ENCODE results near the gene FBXO34. TPM values are rescaled to one million over a fixed set of nuclear protein-coding genes. Genes with fewer than 3 reads are reported as not detected.

FBXO34 gene
- total RNA-seq, 1 experiment from 2014 or later, result 13.9 TPM

DNA sequence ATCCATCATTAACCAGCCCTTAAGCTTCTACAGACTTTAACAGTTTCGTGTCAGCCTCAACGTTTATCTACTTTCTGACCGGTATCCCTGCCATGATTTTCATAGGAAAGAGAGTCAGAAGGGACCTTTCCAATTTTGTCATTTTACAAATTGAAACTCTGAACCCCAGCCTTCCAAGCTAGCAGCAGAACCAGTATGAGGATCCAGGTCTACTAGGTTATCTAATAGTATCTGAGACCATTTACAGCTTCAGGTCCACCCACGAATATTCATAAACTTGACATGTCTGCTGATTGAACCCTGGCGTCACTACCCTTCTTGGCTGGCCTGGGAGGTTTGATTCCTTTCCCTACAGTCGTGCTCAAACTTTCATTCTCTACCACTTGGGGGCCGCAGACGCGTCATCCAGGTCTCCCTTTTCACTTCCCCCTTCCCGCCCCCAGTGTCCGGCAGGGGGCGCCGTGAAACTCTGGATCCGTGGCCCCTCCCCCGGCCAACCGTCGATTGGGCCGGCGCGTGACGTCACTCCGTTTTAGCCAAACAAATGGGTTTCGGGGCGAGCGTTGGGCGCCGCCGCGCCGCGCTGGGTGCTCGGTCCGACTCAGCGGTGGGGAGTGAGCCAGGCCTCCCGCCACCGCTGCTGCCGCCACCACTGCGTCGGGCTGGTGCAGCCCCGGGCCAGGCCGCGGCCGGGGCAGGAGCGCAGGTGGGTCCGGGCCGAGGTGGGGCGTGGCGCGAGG lies at the start of gene FBXO34 (continued):
- TF ChIP-seq, protein P1, sequence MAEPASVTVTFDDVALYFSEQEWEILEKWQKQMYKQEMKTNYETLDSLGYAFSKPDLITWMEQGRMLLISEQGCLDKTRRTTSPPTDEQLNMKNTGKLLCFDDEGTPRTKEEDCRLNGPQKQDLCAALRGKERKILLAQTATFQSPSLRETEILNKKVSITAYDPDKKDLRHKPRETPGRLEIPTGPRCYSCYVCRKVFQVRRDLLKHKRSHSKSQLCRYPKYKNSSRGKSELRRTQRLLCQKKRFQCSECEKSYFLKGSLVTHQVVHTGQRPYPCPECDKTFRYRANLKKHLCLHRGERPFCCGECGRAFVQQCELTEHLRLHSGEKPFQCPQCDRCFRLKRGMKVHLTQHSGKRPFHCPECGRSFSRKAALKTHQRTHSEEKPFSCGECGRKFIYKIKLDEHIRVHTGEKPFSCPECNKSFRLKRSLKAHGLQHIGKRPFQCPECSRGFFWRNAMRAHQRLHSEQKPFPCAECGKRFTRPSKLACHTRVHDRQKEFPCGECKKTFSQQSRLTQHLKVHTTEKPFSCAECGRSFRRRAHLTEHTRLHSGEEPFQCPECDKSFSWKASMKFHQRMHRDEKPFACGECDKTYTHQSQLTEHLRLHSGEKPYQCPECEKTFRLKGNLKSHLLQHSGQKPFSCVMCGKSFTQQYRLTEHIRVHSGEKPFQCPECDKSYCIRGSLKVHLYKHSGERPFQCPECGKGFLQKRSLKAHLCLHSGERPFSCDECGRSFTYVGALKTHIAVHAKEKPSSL (CRISPR knock-in tag; conservative IDR thresholded peaks at IDR 0.05), result no peak
- peak; percentile 56; the same call in 1 of the 2 replicates for TF ChIP-seq ETV6 (CRISPR knock-in tag; IDR thresholded peaks at IDR 0.05)
- TF ChIP-seq GABPB1 (CRISPR knock-in tag; IDR thresholded peaks at IDR 0.05), result peak; percentile 65
- TF ChIP-seq FOXJ3 (CRISPR knock-in tag; IDR thresholded peaks at IDR 0.05; ENCODE audit: borderline replicate concordance), result no peak
- TF ChIP-seq ESRRA (CRISPR knock-in tag; IDR thresholded peaks at IDR 0.05; ENCODE audit: borderline replicate concordance), result no peak
- no peak for TF ChIP-seq SOX15 (CRISPR knock-in tag; IDR thresholded peaks at IDR 0.05)
- no peak for TF ChIP-seq TCF7 (CRISPR knock-in tag; IDR thresholded peaks at IDR 0.05; ENCODE audit: low read depth)
- TF ChIP-seq, protein P2, sequence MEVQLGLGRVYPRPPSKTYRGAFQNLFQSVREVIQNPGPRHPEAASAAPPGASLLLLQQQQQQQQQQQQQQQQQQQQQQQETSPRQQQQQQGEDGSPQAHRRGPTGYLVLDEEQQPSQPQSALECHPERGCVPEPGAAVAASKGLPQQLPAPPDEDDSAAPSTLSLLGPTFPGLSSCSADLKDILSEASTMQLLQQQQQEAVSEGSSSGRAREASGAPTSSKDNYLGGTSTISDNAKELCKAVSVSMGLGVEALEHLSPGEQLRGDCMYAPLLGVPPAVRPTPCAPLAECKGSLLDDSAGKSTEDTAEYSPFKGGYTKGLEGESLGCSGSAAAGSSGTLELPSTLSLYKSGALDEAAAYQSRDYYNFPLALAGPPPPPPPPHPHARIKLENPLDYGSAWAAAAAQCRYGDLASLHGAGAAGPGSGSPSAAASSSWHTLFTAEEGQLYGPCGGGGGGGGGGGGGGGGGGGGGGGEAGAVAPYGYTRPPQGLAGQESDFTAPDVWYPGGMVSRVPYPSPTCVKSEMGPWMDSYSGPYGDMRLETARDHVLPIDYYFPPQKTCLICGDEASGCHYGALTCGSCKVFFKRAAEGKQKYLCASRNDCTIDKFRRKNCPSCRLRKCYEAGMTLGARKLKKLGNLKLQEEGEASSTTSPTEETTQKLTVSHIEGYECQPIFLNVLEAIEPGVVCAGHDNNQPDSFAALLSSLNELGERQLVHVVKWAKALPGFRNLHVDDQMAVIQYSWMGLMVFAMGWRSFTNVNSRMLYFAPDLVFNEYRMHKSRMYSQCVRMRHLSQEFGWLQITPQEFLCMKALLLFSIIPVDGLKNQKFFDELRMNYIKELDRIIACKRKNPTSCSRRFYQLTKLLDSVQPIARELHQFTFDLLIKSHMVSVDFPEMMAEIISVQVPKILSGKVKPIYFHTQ (CRISPR knock-in tag; IDR thresholded peaks at IDR 0.05), result no peak
- TF ChIP-seq, protein P3, sequence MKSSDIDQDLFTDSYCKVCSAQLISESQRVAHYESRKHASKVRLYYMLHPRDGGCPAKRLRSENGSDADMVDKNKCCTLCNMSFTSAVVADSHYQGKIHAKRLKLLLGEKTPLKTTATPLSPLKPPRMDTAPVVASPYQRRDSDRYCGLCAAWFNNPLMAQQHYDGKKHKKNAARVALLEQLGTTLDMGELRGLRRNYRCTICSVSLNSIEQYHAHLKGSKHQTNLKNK (CRISPR knock-in tag; IDR thresholded peaks at IDR 0.05), result no peak
- TF ChIP-seq, protein P4, sequence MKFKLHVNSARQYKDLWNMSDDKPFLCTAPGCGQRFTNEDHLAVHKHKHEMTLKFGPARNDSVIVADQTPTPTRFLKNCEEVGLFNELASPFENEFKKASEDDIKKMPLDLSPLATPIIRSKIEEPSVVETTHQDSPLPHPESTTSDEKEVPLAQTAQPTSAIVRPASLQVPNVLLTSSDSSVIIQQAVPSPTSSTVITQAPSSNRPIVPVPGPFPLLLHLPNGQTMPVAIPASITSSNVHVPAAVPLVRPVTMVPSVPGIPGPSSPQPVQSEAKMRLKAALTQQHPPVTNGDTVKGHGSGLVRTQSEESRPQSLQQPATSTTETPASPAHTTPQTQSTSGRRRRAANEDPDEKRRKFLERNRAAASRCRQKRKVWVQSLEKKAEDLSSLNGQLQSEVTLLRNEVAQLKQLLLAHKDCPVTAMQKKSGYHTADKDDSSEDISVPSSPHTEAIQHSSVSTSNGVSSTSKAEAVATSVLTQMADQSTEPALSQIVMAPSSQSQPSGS (CRISPR knock-in tag; IDR thresholded peaks at IDR 0.05; ENCODE audit: borderline replicate concordance, low read depth), result no peak
- TF ChIP-seq ZNF317 (CRISPR knock-in tag; IDR thresholded peaks at IDR 0.05; ENCODE audit: borderline replicate concordance, low read depth), result no peak
- no peak for TF ChIP-seq ZNF138 (CRISPR knock-in tag; conservative IDR thresholded peaks at IDR 0.05)
- TF ChIP-seq, protein P5, sequence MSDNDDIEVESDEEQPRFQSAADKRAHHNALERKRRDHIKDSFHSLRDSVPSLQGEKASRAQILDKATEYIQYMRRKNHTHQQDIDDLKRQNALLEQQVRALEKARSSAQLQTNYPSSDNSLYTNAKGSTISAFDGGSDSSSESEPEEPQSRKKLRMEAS (CRISPR knock-in tag; IDR thresholded peaks at IDR 0.05), result peak; percentile 38; the same call in 1 of the 2 replicates
- TF ChIP-seq, protein P6, sequence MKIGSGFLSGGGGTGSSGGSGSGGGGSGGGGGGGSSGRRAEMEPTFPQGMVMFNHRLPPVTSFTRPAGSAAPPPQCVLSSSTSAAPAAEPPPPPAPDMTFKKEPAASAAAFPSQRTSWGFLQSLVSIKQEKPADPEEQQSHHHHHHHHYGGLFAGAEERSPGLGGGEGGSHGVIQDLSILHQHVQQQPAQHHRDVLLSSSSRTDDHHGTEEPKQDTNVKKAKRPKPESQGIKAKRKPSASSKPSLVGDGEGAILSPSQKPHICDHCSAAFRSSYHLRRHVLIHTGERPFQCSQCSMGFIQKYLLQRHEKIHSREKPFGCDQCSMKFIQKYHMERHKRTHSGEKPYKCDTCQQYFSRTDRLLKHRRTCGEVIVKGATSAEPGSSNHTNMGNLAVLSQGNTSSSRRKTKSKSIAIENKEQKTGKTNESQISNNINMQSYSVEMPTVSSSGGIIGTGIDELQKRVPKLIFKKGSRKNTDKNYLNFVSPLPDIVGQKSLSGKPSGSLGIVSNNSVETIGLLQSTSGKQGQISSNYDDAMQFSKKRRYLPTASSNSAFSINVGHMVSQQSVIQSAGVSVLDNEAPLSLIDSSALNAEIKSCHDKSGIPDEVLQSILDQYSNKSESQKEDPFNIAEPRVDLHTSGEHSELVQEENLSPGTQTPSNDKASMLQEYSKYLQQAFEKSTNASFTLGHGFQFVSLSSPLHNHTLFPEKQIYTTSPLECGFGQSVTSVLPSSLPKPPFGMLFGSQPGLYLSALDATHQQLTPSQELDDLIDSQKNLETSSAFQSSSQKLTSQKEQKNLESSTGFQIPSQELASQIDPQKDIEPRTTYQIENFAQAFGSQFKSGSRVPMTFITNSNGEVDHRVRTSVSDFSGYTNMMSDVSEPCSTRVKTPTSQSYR (CRISPR knock-in tag; IDR thresholded peaks at IDR 0.05), result 0 out of 2 replicates have a peak, but pooled peaks have one; percentile 45
- TF ChIP-seq, protein P7, sequence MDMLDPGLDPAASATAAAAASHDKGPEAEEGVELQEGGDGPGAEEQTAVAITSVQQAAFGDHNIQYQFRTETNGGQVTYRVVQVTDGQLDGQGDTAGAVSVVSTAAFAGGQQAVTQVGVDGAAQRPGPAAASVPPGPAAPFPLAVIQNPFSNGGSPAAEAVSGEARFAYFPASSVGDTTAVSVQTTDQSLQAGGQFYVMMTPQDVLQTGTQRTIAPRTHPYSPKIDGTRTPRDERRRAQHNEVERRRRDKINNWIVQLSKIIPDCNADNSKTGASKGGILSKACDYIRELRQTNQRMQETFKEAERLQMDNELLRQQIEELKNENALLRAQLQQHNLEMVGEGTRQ (CRISPR knock-in tag; IDR thresholded peaks at IDR 0.05), result peak; percentile 63; the same call in 1 of the 2 replicates
- no peak for TF ChIP-seq ZNF121 (CRISPR knock-in tag; IDR thresholded peaks at IDR 0.05)
- TF ChIP-seq, protein P8, sequence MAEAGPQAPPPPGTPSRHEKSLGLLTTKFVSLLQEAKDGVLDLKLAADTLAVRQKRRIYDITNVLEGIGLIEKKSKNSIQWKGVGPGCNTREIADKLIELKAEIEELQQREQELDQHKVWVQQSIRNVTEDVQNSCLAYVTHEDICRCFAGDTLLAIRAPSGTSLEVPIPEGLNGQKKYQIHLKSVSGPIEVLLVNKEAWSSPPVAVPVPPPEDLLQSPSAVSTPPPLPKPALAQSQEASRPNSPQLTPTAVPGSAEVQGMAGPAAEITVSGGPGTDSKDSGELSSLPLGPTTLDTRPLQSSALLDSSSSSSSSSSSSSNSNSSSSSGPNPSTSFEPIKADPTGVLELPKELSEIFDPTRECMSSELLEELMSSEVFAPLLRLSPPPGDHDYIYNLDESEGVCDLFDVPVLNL (CRISPR knock-in tag; IDR thresholded peaks at IDR 0.05; ENCODE audit: borderline replicate concordance, low read depth), result no peak
- peak; percentile 97 for TF ChIP-seq ZBTB21 (CRISPR knock-in tag; IDR thresholded peaks at IDR 0.05; ENCODE audit: borderline replicate concordance)
- no peak for TF ChIP-seq ZNF263 (CRISPR knock-in tag; IDR thresholded peaks at IDR 0.05; ENCODE audit: low read depth)
- no peak for TF ChIP-seq GTF2I (CRISPR knock-in tag; conservative IDR thresholded peaks at IDR 0.05)
- TF ChIP-seq, protein P9, sequence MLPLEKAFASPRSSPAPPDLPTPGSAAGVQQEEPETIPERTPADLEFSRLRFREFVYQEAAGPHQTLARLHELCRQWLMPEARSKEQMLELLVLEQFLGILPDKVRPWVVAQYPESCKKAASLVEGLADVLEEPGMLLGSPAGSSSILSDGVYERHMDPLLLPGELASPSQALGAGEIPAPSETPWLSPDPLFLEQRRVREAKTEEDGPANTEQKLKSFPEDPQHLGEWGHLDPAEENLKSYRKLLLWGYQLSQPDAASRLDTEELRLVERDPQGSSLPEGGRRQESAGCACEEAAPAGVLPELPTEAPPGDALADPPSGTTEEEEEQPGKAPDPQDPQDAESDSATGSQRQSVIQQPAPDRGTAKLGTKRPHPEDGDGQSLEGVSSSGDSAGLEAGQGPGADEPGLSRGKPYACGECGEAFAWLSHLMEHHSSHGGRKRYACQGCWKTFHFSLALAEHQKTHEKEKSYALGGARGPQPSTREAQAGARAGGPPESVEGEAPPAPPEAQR (CRISPR knock-in tag; IDR thresholded peaks at IDR 0.05), result no peak
- TF ChIP-seq, protein P10, sequence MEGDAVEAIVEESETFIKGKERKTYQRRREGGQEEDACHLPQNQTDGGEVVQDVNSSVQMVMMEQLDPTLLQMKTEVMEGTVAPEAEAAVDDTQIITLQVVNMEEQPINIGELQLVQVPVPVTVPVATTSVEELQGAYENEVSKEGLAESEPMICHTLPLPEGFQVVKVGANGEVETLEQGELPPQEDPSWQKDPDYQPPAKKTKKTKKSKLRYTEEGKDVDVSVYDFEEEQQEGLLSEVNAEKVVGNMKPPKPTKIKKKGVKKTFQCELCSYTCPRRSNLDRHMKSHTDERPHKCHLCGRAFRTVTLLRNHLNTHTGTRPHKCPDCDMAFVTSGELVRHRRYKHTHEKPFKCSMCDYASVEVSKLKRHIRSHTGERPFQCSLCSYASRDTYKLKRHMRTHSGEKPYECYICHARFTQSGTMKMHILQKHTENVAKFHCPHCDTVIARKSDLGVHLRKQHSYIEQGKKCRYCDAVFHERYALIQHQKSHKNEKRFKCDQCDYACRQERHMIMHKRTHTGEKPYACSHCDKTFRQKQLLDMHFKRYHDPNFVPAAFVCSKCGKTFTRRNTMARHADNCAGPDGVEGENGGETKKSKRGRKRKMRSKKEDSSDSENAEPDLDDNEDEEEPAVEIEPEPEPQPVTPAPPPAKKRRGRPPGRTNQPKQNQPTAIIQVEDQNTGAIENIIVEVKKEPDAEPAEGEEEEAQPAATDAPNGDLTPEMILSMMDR (IDR thresholded peaks at IDR 0.05), result peak; percentile 97
